GM10248 (cell line): ENCODE results near the gene HERPUD1.
"Not testable (repeated sequence)": the region's sequence is repeated elsewhere in the genome, so short reads cannot be mapped to it uniquely, and the experiment has no call there.

Experiments
- CTCF ChIA-PET: fragments of 300-600 bp; sonication (Branson Sonifier 250); formaldehyde crosslinking; extraction: SDS; loops from one replicate; lab custom pipeline; 2021; ENCODE audit warnings: antibody characterized with exemption; lab: Yijun Ruan, JAX
- POLR2A ChIA-PET: fragments of 350-650 bp; sonication (Branson Sonifier 250); formaldehyde crosslinking; extraction: SDS; loops from one replicate; lab custom pipeline; 2020; ENCODE audit warnings: antibody characterized with exemption; lab: Yijun Ruan, JAX
- DNase-seq: peaks from one replicate; pipeline ENCODE4 v3.0.0; 2012; ENCODE audit errors: extremely low spot score
- CTCF ChIP-seq: IDR thresholded peaks from 2 replicates; pipeline ENCODE4 v1.5.1; 2012; ENCODE audit warnings: mild to moderate bottlenecking, low read depth; ENCODE audit errors: extremely low read depth, missing control alignments, control extremely low read depth

Gene HERPUD1

GRCh38 chr16:56931892-56932720, at the start of gene HERPUD1:
Gene HERPUD1 (plus strand): TSS chr16:56932142. CDS start chr16:56932245, 103 bp downstream.
- ChIA-PET POLR2A (interaction anchor here (0.7 to 3.9 kb wide), 27 partner anchors 10 to 238 kb away, joined by 3 to 60 read pairs (median 4); no protein-coding TSS in a partner anchor), CTCF (interaction anchor here (1.0 to 2.5 kb wide), 6 partner anchors 10 to 65 kb away, joined by 3 to 8 read pairs (median 5); no protein-coding TSS in a partner anchor)
- no peak for TF ChIP-seq CTCF
- peak; percentile 99 for DNase-seq

GRCh38 chr16:56883586-56883985, 48.4 kb upstream of the HERPUD1 start:
- TF ChIP-seq CTCF: no peak
- ChIA-PET CTCF (interaction anchor here (1.5 to 2.0 kb wide), 3 partner anchors 9 to 27 kb away, joined by 4 to 7 read pairs (median 5); no protein-coding TSS in a partner anchor), POLR2A (no interaction called here)
- DNase-seq: no peak

GRCh38 chr16:56884026-56884582, 47.8 kb upstream of the HERPUD1 start:
- CTCF ChIA-PET: interaction anchor here (1.5 to 2.0 kb wide), 2 partner anchors 9 to 27 kb away, joined by 4 to 7 read pairs; no protein-coding TSS in a partner anchor
- POLR2A ChIA-PET: no interaction called here
- no peak for TF ChIP-seq CTCF
- DNase-seq: no peak

DNA sequence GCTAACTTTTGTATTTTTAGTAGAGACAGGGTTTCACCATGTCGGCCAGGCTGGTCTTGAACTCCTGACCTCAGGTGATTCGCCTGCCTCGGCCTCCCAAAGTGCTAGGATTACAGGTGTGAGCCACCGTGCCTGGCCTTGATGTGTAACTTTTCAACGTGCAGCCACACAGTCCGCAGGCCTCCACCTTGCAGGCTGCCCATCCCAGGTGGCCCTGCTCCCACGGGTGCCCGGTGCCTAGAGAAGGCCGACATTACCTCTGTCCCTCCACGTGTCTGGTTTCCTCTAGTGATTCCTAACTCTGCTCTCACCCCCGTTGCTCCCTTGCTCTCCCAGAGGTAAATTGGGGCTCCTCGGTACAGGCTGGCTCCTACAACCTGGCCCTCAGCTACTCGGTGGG, 47.0 kb upstream of the HERPUD1 start:
- POLR2A ChIA-PET, DNase-seq: not testable (repeated sequence)
- CTCF ChIA-PET: interaction anchor here (2.0 kb wide), 1 partner anchor 10 kb away, joined by 7 read pairs; no protein-coding TSS in a partner anchor

- CTCF ChIA-PET: interaction anchor here (2.0 kb wide), 1 partner anchor 11 kb away, joined by 7 read pairs; no protein-coding TSS in a partner anchor
- POLR2A ChIA-PET: no interaction called here
- no peak for DNase-seq
- TF ChIP-seq CTCF: no peak
These were observed 46.3 kb upstream of the HERPUD1 start for GRCh38 chr16:56885446-56886162.

DNA sequence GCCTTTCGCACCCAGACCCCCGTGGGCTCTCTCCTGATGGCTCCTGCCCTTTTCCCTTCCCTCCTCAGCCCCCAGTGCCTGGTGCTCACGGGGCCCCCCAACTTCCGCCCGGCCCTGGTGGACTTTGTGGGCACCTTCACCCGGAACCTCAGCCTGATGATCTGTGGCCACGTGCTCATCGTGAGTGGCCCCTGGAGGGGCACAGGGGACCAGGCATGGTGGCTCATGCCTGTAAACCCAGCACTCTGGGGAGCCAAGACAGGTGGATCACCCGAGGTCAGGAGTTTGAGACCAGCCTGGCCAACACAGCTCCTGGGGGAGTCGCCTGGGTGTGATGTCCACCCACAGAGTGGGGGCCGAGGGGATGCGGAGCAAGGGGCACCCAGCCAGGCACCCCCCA, 45.6 kb upstream of the HERPUD1 start:
- TF ChIP-seq CTCF: no peak
- ChIA-PET POLR2A (no interaction called here), CTCF (no interaction called here)
- no peak for DNase-seq

DNA sequence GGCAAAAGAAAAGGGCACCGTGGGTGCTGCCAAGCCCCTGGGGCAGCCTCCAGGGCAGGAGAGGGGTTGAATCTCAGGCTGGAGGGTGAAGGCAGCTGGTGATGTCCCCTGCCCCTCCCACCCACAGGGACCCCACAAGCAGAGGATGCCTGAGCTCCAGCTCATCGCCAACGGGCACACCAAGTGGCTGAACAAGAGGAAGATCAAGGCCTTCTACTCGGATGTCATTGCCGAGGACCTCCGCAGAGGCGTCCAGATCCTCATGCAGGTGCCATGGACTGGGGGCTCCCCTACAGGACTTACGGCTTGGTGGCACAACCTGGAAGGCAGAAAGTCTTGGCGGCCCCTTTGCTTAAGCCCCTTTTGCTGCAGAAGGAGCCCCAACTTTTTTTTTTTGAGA, 45.1 kb upstream of the HERPUD1 start:
- no peak for DNase-seq
- no peak for TF ChIP-seq CTCF
- ChIA-PET CTCF (no interaction called here), POLR2A (no interaction called here)
